ENCODE results near the gene AAMP. TPM values are rescaled to one million over a fixed set of nuclear protein-coding genes. Genes with fewer than 3 reads are reported as not detected.

AAMP gene
- total RNA-seq, 2 experiments from 2014 or later: 58.7 to 59.4 TPM

- CTCF ChIA-PET: interaction anchor here (0.6 to 7.4 kb wide), 22 partner anchors 8 to 379 kb away, joined by 3 to 214 read pairs (median 4); partner anchors contain the start of gene TMBIM1
- Mint-ChIP-seq H3K9me3 (no peaks in the 10 kb centered on the region), H3K4me1 (ENCODE audit: low read depth) (peaks cover 37% of the 10 kb centered on the region), H3K36me3 (ENCODE audit: low read depth) (peaks cover 18% of the 10 kb centered on the region), H3K27ac (no peak overlapping the region), H3K4me3 (peak overlapping the region; percentile 80), H3K27me3 (ENCODE audit: low read depth) (no peaks in the 10 kb centered on the region)
- no peak for DNase-seq
- intact Hi-C loops (cut with micrococcal nuclease): loop anchor here (1.0 to 5.0 kb wide), 5 partner anchors 29 to 625 kb away; partner anchors contain the start of gene CATIP
Measured at GRCh38 chr2:218271865-218272530, 2.1 kb upstream of the AAMP start.

- H3K27me3 Mint-ChIP-seq (ENCODE audit: low read depth): no peaks in the 10 kb centered on the region
- H3K9me3 Mint-ChIP-seq: no peaks in the 10 kb centered on the region
- intact Hi-C loops (cut with micrococcal nuclease): loop anchor here (2.0 to 5.0 kb wide), 2 partner anchors 135 to 626 kb away; no protein-coding TSS in a partner anchor
- CTCF ChIA-PET: interaction anchor here (0.7 to 7.4 kb wide), 14 partner anchors 7 to 125 kb away, joined by 3 to 214 read pairs (median 4); partner anchors contain the start of gene TMBIM1
- DNase-seq: no peak
- H3K36me3 Mint-ChIP-seq (ENCODE audit: low read depth): peaks cover 18% of the 10 kb centered on the region
- H3K27ac Mint-ChIP-seq: no peak overlapping the region
- peak overlapping the region; percentile 80 for H3K4me3 Mint-ChIP-seq
- H3K4me1 Mint-ChIP-seq (ENCODE audit: low read depth): peaks cover 40% of the 10 kb centered on the region
Measured at GRCh38 chr2:218271487-218271797, 1.5 kb upstream of the AAMP start.

GRCh38 chr2:218270721-218271486, 967 bp upstream of the AAMP start:
- Mint-ChIP-seq H3K9me3 (no peaks in the 10 kb centered on the region), H3K27me3 (ENCODE audit: low read depth) (no peaks in the 10 kb centered on the region), H3K36me3 (ENCODE audit: low read depth) (peaks cover 20% of the 10 kb centered on the region), H3K4me3 (peak overlapping the region; percentile 80), H3K4me1 (ENCODE audit: low read depth) (peaks cover 42% of the 10 kb centered on the region), H3K27ac (peak overlapping the region; percentile 87)
- CTCF ChIA-PET: interaction anchor here (0.6 to 7.4 kb wide), 15 partner anchors 12 to 125 kb away, joined by 3 to 214 read pairs (median 5); partner anchors contain the start of gene TMBIM1
- intact Hi-C loops (cut with micrococcal nuclease): loop anchor here (1.0 to 5.0 kb wide), 14 partner anchors 15 to 1117 kb away; partner anchors contain the start of genes BCS1L, CNOT9, RNF25 and STK36
- peak; percentile 21 for DNase-seq

GRCh38 chr2:218267259-218267658, 2.7 kb downstream of the AAMP start:
- intact Hi-C loops (cut with micrococcal nuclease): no loop called here
- peaks cover 19% of the 10 kb centered on the region for H3K36me3 Mint-ChIP-seq (ENCODE audit: low read depth)
- no peaks in the 10 kb centered on the region for H3K9me3 Mint-ChIP-seq
- no peak overlapping the region for H3K4me3 Mint-ChIP-seq
- H3K27me3 Mint-ChIP-seq (ENCODE audit: low read depth): no peaks in the 10 kb centered on the region
- peaks cover 36% of the 10 kb centered on the region for H3K4me1 Mint-ChIP-seq (ENCODE audit: low read depth)
- H3K27ac Mint-ChIP-seq: no peak overlapping the region
- CTCF ChIA-PET: interaction anchor here (0.8 to 1.1 kb wide), 3 partner anchors 9 to 82 kb away, joined by 3 to 4 read pairs (median 3); no protein-coding TSS in a partner anchor
- no peak for DNase-seq

DNA sequence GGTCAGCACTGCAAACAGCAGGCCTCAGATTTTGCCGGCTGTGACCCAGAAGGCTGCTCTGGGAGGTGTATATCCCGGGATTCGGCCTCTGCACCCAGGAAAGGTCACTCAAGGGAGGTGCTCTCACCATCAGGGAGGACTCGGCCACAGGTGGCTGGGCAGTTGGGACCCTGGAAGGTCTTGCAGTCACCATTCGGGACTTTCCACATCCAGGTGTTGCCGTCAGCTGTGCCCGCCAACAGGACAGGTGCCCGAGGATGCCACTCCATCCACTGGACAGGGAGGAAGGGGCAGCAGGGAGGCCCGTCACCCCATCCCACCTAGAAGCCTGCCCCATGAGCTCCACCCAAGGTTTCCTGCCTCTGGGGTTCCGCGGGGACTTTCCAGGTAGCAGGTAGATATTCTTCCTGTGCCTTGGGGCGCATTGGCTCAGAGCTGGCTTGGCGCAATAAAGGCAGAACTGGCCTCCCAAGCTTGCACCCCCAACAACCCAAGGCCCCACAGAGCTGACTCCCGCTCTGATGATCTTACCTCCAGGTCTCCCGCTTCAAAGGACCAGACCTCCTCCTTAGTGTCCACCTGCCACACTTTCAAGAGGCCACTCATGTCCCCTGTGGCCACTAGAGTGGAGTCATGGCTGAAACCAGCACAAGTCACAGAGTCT, 3.5 kb downstream of the AAMP start:
- no peak for DNase-seq
- peaks cover 19% of the 10 kb centered on the region for H3K36me3 Mint-ChIP-seq (ENCODE audit: low read depth)
- no peaks in the 10 kb centered on the region for H3K9me3 Mint-ChIP-seq
- CTCF ChIA-PET: interaction anchor here (0.8 to 1.0 kb wide), 2 partner anchors 10 to 12 kb away, joined by 3 read pairs; no protein-coding TSS in a partner anchor
- H3K4me1 Mint-ChIP-seq (ENCODE audit: low read depth): peaks cover 28% of the 10 kb centered on the region
- H3K27me3 Mint-ChIP-seq (ENCODE audit: low read depth): no peaks in the 10 kb centered on the region
- H3K27ac Mint-ChIP-seq: no peak overlapping the region
- H3K4me3 Mint-ChIP-seq: no peak overlapping the region
- intact Hi-C loops (cut with micrococcal nuclease): no loop called here

DNA sequence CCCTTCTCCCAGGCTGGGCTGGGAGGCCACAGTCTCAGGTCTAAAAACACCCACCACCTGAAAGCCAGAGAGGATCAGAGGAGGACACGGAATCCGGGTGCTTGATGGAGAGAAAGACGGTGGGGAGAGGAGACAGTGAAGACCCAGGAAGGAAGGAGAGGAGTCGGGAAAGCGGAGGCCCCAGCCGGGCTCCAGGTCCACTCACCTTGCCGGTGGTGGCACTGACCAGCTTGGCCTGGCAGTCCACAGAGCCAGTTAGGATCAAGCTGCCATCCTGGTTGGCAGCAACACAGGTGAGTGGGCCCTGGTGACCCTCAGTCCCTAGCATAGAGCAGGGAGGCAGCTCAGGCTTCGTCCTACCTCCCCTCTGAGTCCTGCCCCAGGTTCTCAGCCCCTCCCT, 4.3 kb downstream of the AAMP start:
- H3K4me1 Mint-ChIP-seq (ENCODE audit: low read depth): peaks cover 21% of the 10 kb centered on the region
- CTCF ChIA-PET: no interaction called here

GRCh38 chr2:218264773-218265561, 5.0 kb downstream of the AAMP start:
- CTCF ChIA-PET: no interaction called here
- Mint-ChIP-seq H3K4me3 (no peak overlapping the region), H3K36me3 (ENCODE audit: low read depth) (peaks cover 19% of the 10 kb centered on the region), H3K9me3 (no peaks in the 10 kb centered on the region), H3K27me3 (ENCODE audit: low read depth) (no peaks in the 10 kb centered on the region), H3K27ac (no peak overlapping the region), H3K4me1 (ENCODE audit: low read depth) (peaks cover 21% of the 10 kb centered on the region)
- intact Hi-C loops (cut with micrococcal nuclease): no loop called here
- DNase-seq: no peak

More for the DNA sequence above, 4.3 kb downstream of the AAMP start:
- no peak overlapping the region for H3K27ac Mint-ChIP-seq
- DNase-seq: no peak
- H3K9me3 Mint-ChIP-seq: no peaks in the 10 kb centered on the region
- peaks cover 19% of the 10 kb centered on the region for H3K36me3 Mint-ChIP-seq (ENCODE audit: low read depth)
- no peak overlapping the region for H3K4me3 Mint-ChIP-seq
- intact Hi-C loops (cut with micrococcal nuclease): no loop called here
- H3K27me3 Mint-ChIP-seq (ENCODE audit: low read depth): no peaks in the 10 kb centered on the region

DNA sequence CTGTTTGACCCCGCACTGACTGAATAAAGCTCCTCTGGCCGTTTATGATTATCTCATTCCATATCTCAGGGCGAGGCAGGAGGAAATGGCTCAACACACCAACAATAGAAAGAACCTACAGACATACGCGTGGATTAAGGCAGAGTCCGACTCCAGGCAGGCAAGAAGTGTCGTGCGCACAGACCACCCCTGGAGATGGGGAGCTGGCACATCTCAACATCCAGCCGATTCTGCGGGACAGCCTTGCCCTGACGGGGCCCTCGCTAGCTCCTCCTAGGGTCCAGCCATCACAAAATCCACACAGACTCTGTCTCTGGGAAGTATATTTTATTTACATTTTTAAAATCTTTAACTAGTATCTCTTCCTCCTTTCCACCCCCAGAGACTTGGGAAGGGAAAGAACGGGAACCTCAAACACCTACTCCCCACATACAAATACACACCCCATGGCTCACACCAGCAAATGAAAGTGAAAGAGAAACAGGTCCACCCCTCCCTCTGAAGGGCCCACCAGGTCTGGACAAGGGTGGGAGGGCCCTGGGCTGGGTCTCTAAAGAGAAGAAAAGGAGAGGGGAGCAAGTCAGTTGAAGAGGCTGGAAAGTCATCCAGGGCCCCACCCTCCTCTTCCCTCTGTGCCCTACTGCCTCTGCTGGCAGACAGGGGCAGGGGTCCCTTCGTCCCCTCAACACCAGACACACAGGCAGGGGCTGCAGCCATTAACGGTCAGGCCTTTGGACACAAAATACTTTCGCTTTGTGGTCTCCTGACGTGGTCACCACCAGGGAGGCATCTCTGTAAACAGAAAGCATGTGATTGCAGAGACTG, 5.9 kb downstream of the AAMP start:
- Mint-ChIP-seq H3K4me1 (ENCODE audit: low read depth) (peaks cover 16% of the 10 kb centered on the region), H3K9me3 (no peaks in the 10 kb centered on the region), H3K27ac (peak overlapping the region; percentile 13), H3K36me3 (ENCODE audit: low read depth) (peaks cover 13% of the 10 kb centered on the region), H3K4me3 (no peak overlapping the region), H3K27me3 (ENCODE audit: low read depth) (no peaks in the 10 kb centered on the region)
- intact Hi-C loops (cut with micrococcal nuclease): no loop called here
- CTCF ChIA-PET: interaction anchor here (0.7 kb wide), 1 partner anchor 8 kb away, joined by 3 read pairs; no protein-coding TSS in a partner anchor
- no peak for DNase-seq

GRCh38 chr2:218262631-218263586, 7.0 kb downstream of the AAMP start:
- H3K27ac Mint-ChIP-seq: no peak overlapping the region
- no peaks in the 10 kb centered on the region for H3K9me3 Mint-ChIP-seq
- no peak for DNase-seq
- intact Hi-C loops (cut with micrococcal nuclease): no loop called here
- peaks cover 13% of the 10 kb centered on the region for H3K36me3 Mint-ChIP-seq (ENCODE audit: low read depth)
- no peak overlapping the region for H3K4me3 Mint-ChIP-seq
- no peaks in the 10 kb centered on the region for H3K27me3 Mint-ChIP-seq (ENCODE audit: low read depth)
- CTCF ChIA-PET: no interaction called here
- H3K4me1 Mint-ChIP-seq (ENCODE audit: low read depth): peaks cover 18% of the 10 kb centered on the region

- DNase-seq: no peak
- no peaks in the 10 kb centered on the region for H3K9me3 Mint-ChIP-seq
- peaks cover 19% of the 10 kb centered on the region for H3K4me1 Mint-ChIP-seq (ENCODE audit: low read depth)
- no peak overlapping the region for H3K27ac Mint-ChIP-seq
- CTCF ChIA-PET: interaction anchor here (0.8 kb wide), 1 partner anchor 11 kb away, joined by 3 read pairs; no protein-coding TSS in a partner anchor
- H3K27me3 Mint-ChIP-seq (ENCODE audit: low read depth): no peaks in the 10 kb centered on the region
- H3K36me3 Mint-ChIP-seq (ENCODE audit: low read depth): peaks cover 10% of the 10 kb centered on the region
- intact Hi-C loops (cut with micrococcal nuclease): no loop called here
- no peak overlapping the region for H3K4me3 Mint-ChIP-seq
Measured at GRCh38 chr2:218262237-218262600, 7.7 kb downstream of the AAMP start.

Data from activated naive CD4-positive, alpha-beta T cell treated with anti-CD3 and anti-CD28 coated beads for 36 hours (primary cell).